Fibroblast of skin of left biceps (primary cell): ENCODE data around the gene DSCAML1.

ENCODE experiments used
- DNase-seq, 2 experiments: peaks; one replicate each; pipeline ENCODE4 v3.0.0-alpha.2; 2013; ENCODE audit warnings: low read depth in 2 of 2

The DSCAML1 gene

GRCh38 chr11:117614728-117615127 is 182.3 kb downstream of the DSCAML1 start:
- DNase-seq, result no peak

- no peak for DNase-seq
Measured at GRCh38 chr11:117613521-117613920, 183.5 kb downstream of the DSCAML1 start.

- no peak for DNase-seq
Measured at GRCh38 chr11:117612177-117612576, 184.8 kb downstream of the DSCAML1 start.

- no peak for DNase-seq
Measured at GRCh38 chr11:117610901-117611300, 186.1 kb downstream of the DSCAML1 start.

- DNase-seq, result no peak
Measured at GRCh38 chr11:117610045-117610444, 187.0 kb downstream of the DSCAML1 start.

- no peak for DNase-seq
Measured at GRCh38 chr11:117607449-117607848, 189.6 kb downstream of the DSCAML1 start.

GRCh38 chr11:117606790-117607189 is 190.2 kb downstream of the DSCAML1 start:
- no peak for DNase-seq

GRCh38 chr11:117606211-117606610 is 190.8 kb downstream of the DSCAML1 start:
- no peak for DNase-seq

- DNase-seq, result no peak
Measured at GRCh38 chr11:117605331-117605730, 191.7 kb downstream of the DSCAML1 start.

- DNase-seq, result no peak
Measured at GRCh38 chr11:117604336-117604995, 192.6 kb downstream of the DSCAML1 start.

GRCh38 chr11:117603932-117604331 is 193.1 kb downstream of the DSCAML1 start:
- DNase-seq, result no peak

GRCh38 chr11:117601006-117601708 is 195.9 kb downstream of the DSCAML1 start:
- no peak for DNase-seq

GRCh38 chr11:117600234-117600783 is 196.7 kb downstream of the DSCAML1 start:
- no peak for DNase-seq

GRCh38 chr11:117597071-117597470 is 199.9 kb downstream of the DSCAML1 start:
- DNase-seq, result no peak

GRCh38 chr11:117595440-117595839 is 201.6 kb downstream of the DSCAML1 start:
- no peak for DNase-seq

GRCh38 chr11:117594721-117595120 is 202.3 kb downstream of the DSCAML1 start:
- DNase-seq, result no peak

- no peak for DNase-seq
Measured at GRCh38 chr11:117593065-117593464, 204.0 kb downstream of the DSCAML1 start.

- DNase-seq, result no peak
Measured at GRCh38 chr11:117591316-117592039, 205.5 kb downstream of the DSCAML1 start.

GRCh38 chr11:117589063-117589462 is 208.0 kb downstream of the DSCAML1 start:
- DNase-seq, result no peak

- no peak for DNase-seq
Measured at GRCh38 chr11:117588166-117588810, 208.7 kb downstream of the DSCAML1 start.

- DNase-seq, result no peak
Measured at GRCh38 chr11:117587416-117587815, 209.6 kb downstream of the DSCAML1 start.

GRCh38 chr11:117586392-117586791 is 210.6 kb downstream of the DSCAML1 start:
- DNase-seq, result no peak
